SK-N-SH (cell line): Measurements from ENCODE around the gene SAPCD2. TPM values are rescaled to one million over a fixed set of nuclear protein-coding genes. Genes with fewer than 3 reads are reported as not detected.

Experiments used
- CTCF ChIA-PET: fragments of 300-600, 350-600 bp; formaldehyde crosslinking; extraction: SDS; loops from one replicate; lab custom pipeline; 2021; lab: Yijun Ruan, JAX
- POLR2A ChIA-PET: fragments of 350-600 bp; sonication (Branson Sonifier 250); formaldehyde crosslinking; extraction: SDS; loops from one replicate; lab custom pipeline; 2020; ENCODE audit warnings: antibody characterized with exemption, inconsistent platforms; lab: Yijun Ruan, JAX
- DNase-seq: peaks from one replicate; pipeline ENCODE4 v3.0.0; 2012
- H2AFZ ChIP-seq: fragments of 200-600 bp; sonication (generic); 2 replicates; pipeline ENCODE4 v1.8.1; 2016; ENCODE audit warnings: antibody characterized with exemption, mild to moderate bottlenecking, low read depth
- H3F3A ChIP-seq: fragments of 200-600 bp; sonication (generic); replicated peaks from 2 replicates; pipeline ENCODE3; 2016; ENCODE audit warnings: antibody characterized with exemption, mild to moderate bottlenecking; ENCODE audit not compliant: insufficient read depth
- H3K27ac ChIP-seq, 2 experiments: fragments of 200-500 bp in 1 of 2; fragments of 200-600 bp in 1 of 2; sonication (Bioruptor generic) in 1 of 2; sonication (generic), shearing (Covaris generic) in 1 of 2; 2 replicates each; pipeline versions ENCODE4 v1.5.1 to v1.6.1; 2014 to 2016; ENCODE audit warnings: low read depth in 2 of 2, inconsistent platforms in 1 of 2, low read length in 1 of 2, mild to moderate bottlenecking in 1 of 2, mixed read lengths in 1 of 2
- H3K27me3 ChIP-seq: fragments of 200-600 bp; sonication (generic), shearing (Covaris generic); 2 replicates; pipeline ENCODE4 v1.6.1; 2016; ENCODE audit warnings: mixed run types; ENCODE audit not compliant: insufficient read depth
- H3K36me3 ChIP-seq, 2 experiments: fragments of 200-500 bp in 1 of 2; fragments of 200-600 bp in 1 of 2; sonication (Bioruptor generic) in 1 of 2; sonication (generic) in 1 of 2; replicated peaks in 1 of 2; 2 replicates each; pipeline versions ENCODE3 to v1.5.1; 2014 to 2016; ENCODE audit warnings: low read length in 1 of 2, mild to moderate bottlenecking in 1 of 2; ENCODE audit not compliant: insufficient read depth in 2 of 2, control insufficient read depth in 1 of 2
- H3K4me1 ChIP-seq, 2 experiments: fragments of 200-500 bp in 1 of 2; fragments of 200-600 bp in 1 of 2; sonication (Bioruptor generic) in 1 of 2; sonication (generic), shearing (Covaris generic) in 1 of 2; 2 replicates each; pipeline versions ENCODE4 v1.5.1 to v1.6.1; 2014 to 2016; ENCODE audit warnings: low read depth in 1 of 2, low read length in 1 of 2, mixed run types in 1 of 2; ENCODE audit not compliant: insufficient read depth in 2 of 2, control insufficient read depth in 1 of 2
- H3K4me2 ChIP-seq: fragments of 200-600 bp; sonication (generic), shearing (Covaris generic); 2 replicates; pipeline ENCODE4 v1.6.1; 2017; ENCODE audit warnings: mixed run types
- H3K4me3 ChIP-seq, 2 experiments: fragments of 200-500 bp in 1 of 2; fragments of 200-600 bp in 1 of 2; sonication (Bioruptor generic) in 1 of 2; sonication (generic), shearing (Covaris generic) in 1 of 2; 2 replicates each; pipeline versions ENCODE4 v1.5.1 to v1.8.1; 2014 to 2016; ENCODE audit warnings: low read depth in 2 of 2, inconsistent platforms in 1 of 2, low read length in 1 of 2, mild to moderate bottlenecking in 1 of 2, mixed read lengths in 1 of 2, moderate library complexity in 1 of 2
- H3K79me2 ChIP-seq: fragments of 200-600 bp; sonication (generic); 2 replicates; pipeline ENCODE4 v1.8.1; 2017; ENCODE audit warnings: mild to moderate bottlenecking; ENCODE audit not compliant: insufficient read depth
- H3K9ac ChIP-seq: fragments of 200-600 bp; sonication (generic); 2 replicates; pipeline ENCODE4 v1.6.1; 2017; ENCODE audit warnings: mixed run types
- H3K9me2 ChIP-seq: fragments of 200-600 bp; sonication (generic); 2 replicates; pipeline ENCODE4 v1.6.1; 2017; ENCODE audit warnings: mixed run types
- H3K9me3 ChIP-seq: fragments of 200-600 bp; sonication (generic); 2 replicates; pipeline ENCODE4 v1.6.1; 2017; ENCODE audit warnings: mixed run types, mild to moderate bottlenecking, moderate library complexity
- H4K20me1 ChIP-seq: fragments of 200-600 bp; sonication (generic); 2 replicates; pipeline ENCODE4 v1.6.1; 2017; ENCODE audit warnings: mild to moderate bottlenecking, mixed run types; ENCODE audit not compliant: insufficient read depth
- CHD2 ChIP-seq: fragments of 150-350 bp; IDR thresholded peaks from 2 replicates; pipeline ENCODE4 v1.6.1; 2018; ENCODE audit warnings: low read length; ENCODE audit not compliant: partially characterized antibody
- EP300 ChIP-seq, 2 experiments: IDR thresholded peaks; 2 replicates each; pipeline versions ENCODE4 v1.4.0 to v1.6.1; 2012; ENCODE audit warnings: borderline replicate concordance in 1 of 2, low read depth in 1 of 2, low read length in 1 of 2
- EZH2phosphoT487 ChIP-seq: fragments of 200-600 bp; sonication (generic); IDR thresholded peaks from 2 replicates; pipeline ENCODE4 v1.6.1; 2017; ENCODE audit warnings: low read depth, mixed run types, mild to moderate bottlenecking, antibody characterized with exemption, moderate library complexity, borderline replicate concordance
- GABPA ChIP-seq: IDR thresholded peaks from 2 replicates; pipeline ENCODE4 v1.4.0; 2012; ENCODE audit warnings: low read depth, mild to moderate bottlenecking
- GATA2 ChIP-seq: sonication (generic); formaldehyde crosslinking; IDR thresholded peaks from 2 replicates; pipeline ENCODE4 v1.5.0; 2020; ENCODE audit warnings: mild to moderate bottlenecking, missing genetic modification reagents
- JUND ChIP-seq: IDR thresholded peaks from 2 replicates; pipeline ENCODE4 v1.4.0; 2012
- MAX ChIP-seq: IDR thresholded peaks from 2 replicates; pipeline ENCODE4 v1.4.0; 2012; ENCODE audit warnings: low read depth
- MEF2A ChIP-seq: IDR thresholded peaks from 2 replicates; pipeline ENCODE4 v1.4.0; 2012; ENCODE audit warnings: low read depth, borderline replicate concordance
- MXI1 ChIP-seq: IDR thresholded peaks from 2 replicates; pipeline ENCODE4 v1.6.1; 2012; ENCODE audit warnings: mild to moderate bottlenecking, low read depth, low read length, improper control_type of control experiment
- NFIC ChIP-seq: IDR thresholded peaks from 2 replicates; pipeline ENCODE4 v1.4.0; 2012; ENCODE audit warnings: borderline replicate concordance
- NRF1 ChIP-seq: IDR thresholded peaks from 2 replicates; pipeline ENCODE4 v1.6.1; 2012; ENCODE audit warnings: low read depth, mild to moderate bottlenecking, low read length
- RAD21 ChIP-seq: IDR thresholded peaks from 2 replicates; pipeline ENCODE4 v1.6.1; 2012; ENCODE audit warnings: mild to moderate bottlenecking, low read length
- RCOR1 ChIP-seq: fragments of 150-350 bp; IDR thresholded peaks from 2 replicates; pipeline ENCODE4 v1.6.1; 2017; ENCODE audit warnings: antibody characterized with exemption, low read length
- SIN3A ChIP-seq: IDR thresholded peaks from 2 replicates; pipeline ENCODE4 v1.6.1; 2012; ENCODE audit warnings: low read depth, mild to moderate bottlenecking, low read length, moderate library complexity, borderline replicate concordance
- SMC3 ChIP-seq: IDR thresholded peaks from 2 replicates; pipeline ENCODE4 v1.6.1; 2012; ENCODE audit warnings: low read depth, low read length, improper control_type of control experiment
- YY1 ChIP-seq: IDR thresholded peaks from 2 replicates; pipeline ENCODE4 v1.4.0; 2012; ENCODE audit warnings: low read depth, mild to moderate bottlenecking
- WGBS: methylation state at CpG from one replicate; pipeline ENCODE4 v1.1.6; 2017; ENCODE audit warnings: low lambda C conversion rate; 5-methylcytosine and 5-hydroxymethylcytosine counted together
- polyA plus RNA-seq, 3 experiments: library from polyadenylated mRNA; depleted of rRNA; stranded (reverse); fragments of >200 nt; gene quantifications; 2 replicates each; pipeline ENCODE4 v1.2.3, GENCODE V29; 2012
- TF ChIP-seq, protein P1 (sequence below): IDR thresholded peaks from 2 replicates; pipeline ENCODE4 v1.4.0; 2012; ENCODE audit warnings: low read depth, borderline replicate concordance
- TF ChIP-seq, protein P2 (sequence below): IDR thresholded peaks from 2 replicates; pipeline ENCODE4 v1.4.0; 2012; ENCODE audit warnings: low read depth, borderline replicate concordance
- TF ChIP-seq, protein P3 (sequence below): IDR thresholded peaks from 2 replicates; pipeline ENCODE4 v1.6.1; 2012; ENCODE audit warnings: mild to moderate bottlenecking, low read depth, low read length, moderate library complexity

SAPCD2 gene
- polyA plus RNA-seq, 1 of the 3 experiments (the other 2 are of a cell fraction) = 6.0 TPM

DNA sequence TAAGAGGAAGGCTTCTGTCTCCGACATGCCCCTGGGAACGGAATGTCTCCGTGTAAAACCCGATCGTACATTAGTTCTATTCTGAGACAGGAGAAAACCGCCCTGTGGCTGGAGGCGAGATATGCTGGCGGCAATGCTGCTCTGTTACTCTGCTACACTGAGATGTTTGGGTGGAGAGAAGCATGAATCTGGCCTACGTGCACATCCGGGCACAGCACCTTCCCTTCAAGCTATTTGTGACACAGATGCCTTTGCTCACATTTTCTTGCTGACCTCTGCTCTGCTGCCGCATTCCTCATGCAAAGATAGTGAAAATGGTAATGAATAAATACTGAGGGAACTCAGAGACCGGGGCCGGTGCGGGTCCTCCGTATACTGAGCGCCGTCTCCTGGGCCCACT, 46.4 kb upstream of the SAPCD2 start:
- Histone ChIP-seq H3K9me3 (no peaks in the 10 kb centered on the region), H4K20me1 (no peaks in the 10 kb centered on the region), H3K4me2 (no peak overlapping the region), H3F3A (no peaks in the 10 kb centered on the region), H3K9ac (no peak overlapping the region), H2AFZ (no peak overlapping the region), H3K27ac (no peak overlapping the region), H3K9me2 (no peaks in the 10 kb centered on the region), H3K4me1 (peaks cover 0 to 10% of the 10 kb centered on the region in 2 experiments; a peak in 1 of 4 replicates), H3K4me3 (no peak overlapping the region), H3K36me3 (peaks cover 0 to 12% of the 10 kb centered on the region in 2 experiments), H3K79me2 (no peaks in the 10 kb centered on the region), H3K27me3 (no peaks in the 10 kb centered on the region)
- DNase-seq = no peak
- TF ChIP-seq CHD2 = no peak
- no peak for TF ChIP-seq GABPA
- TF ChIP-seq, protein P1, sequence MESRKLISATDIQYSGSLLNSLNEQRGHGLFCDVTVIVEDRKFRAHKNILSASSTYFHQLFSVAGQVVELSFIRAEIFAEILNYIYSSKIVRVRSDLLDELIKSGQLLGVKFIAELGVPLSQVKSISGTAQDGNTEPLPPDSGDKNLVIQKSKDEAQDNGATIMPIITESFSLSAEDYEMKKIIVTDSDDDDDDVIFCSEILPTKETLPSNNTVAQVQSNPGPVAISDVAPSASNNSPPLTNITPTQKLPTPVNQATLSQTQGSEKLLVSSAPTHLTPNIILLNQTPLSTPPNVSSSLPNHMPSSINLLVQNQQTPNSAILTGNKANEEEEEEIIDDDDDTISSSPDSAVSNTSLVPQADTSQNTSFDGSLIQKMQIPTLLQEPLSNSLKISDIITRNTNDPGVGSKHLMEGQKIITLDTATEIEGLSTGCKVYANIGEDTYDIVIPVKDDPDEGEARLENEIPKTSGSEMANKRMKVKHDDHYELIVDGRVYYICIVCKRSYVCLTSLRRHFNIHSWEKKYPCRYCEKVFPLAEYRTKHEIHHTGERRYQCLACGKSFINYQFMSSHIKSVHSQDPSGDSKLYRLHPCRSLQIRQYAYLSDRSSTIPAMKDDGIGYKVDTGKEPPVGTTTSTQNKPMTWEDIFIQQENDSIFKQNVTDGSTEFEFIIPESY = no peak
- no peak for TF ChIP-seq SMC3
- TF ChIP-seq JUND = no peak
- no peak for TF ChIP-seq RCOR1
- no peak for TF ChIP-seq EP300 (IDR thresholded peaks at IDR 0.05; ENCODE audit: borderline replicate concordance in 1 of 2, low read depth in 1 of 2, low read length in 1 of 2)
- TF ChIP-seq, protein P2, sequence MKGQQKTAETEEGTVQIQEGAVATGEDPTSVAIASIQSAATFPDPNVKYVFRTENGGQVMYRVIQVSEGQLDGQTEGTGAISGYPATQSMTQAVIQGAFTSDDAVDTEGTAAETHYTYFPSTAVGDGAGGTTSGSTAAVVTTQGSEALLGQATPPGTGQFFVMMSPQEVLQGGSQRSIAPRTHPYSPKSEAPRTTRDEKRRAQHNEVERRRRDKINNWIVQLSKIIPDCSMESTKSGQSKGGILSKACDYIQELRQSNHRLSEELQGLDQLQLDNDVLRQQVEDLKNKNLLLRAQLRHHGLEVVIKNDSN = no peak
- no peak for TF ChIP-seq NFIC
- TF ChIP-seq YY1 = no peak
- no peak for TF ChIP-seq SIN3A
- TF ChIP-seq RAD21 = no peak
- TF ChIP-seq, protein P3, sequence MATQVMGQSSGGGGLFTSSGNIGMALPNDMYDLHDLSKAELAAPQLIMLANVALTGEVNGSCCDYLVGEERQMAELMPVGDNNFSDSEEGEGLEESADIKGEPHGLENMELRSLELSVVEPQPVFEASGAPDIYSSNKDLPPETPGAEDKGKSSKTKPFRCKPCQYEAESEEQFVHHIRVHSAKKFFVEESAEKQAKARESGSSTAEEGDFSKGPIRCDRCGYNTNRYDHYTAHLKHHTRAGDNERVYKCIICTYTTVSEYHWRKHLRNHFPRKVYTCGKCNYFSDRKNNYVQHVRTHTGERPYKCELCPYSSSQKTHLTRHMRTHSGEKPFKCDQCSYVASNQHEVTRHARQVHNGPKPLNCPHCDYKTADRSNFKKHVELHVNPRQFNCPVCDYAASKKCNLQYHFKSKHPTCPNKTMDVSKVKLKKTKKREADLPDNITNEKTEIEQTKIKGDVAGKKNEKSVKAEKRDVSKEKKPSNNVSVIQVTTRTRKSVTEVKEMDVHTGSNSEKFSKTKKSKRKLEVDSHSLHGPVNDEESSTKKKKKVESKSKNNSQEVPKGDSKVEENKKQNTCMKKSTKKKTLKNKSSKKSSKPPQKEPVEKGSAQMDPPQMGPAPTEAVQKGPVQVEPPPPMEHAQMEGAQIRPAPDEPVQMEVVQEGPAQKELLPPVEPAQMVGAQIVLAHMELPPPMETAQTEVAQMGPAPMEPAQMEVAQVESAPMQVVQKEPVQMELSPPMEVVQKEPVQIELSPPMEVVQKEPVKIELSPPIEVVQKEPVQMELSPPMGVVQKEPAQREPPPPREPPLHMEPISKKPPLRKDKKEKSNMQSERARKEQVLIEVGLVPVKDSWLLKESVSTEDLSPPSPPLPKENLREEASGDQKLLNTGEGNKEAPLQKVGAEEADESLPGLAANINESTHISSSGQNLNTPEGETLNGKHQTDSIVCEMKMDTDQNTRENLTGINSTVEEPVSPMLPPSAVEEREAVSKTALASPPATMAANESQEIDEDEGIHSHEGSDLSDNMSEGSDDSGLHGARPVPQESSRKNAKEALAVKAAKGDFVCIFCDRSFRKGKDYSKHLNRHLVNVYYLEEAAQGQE = no peak
- no peak for TF ChIP-seq NRF1
- no peak for TF ChIP-seq MEF2A
- no peak for TF ChIP-seq GATA2 (CRISPR knock-in tag)
- no peak for TF ChIP-seq MAX
- no peak for TF ChIP-seq EZH2phosphoT487
- TF ChIP-seq MXI1 = no peak
- ChIA-PET POLR2A (no interaction called here), CTCF (interaction anchor here (0.6 to 4.9 kb wide), 4 partner anchors 21 to 120 kb away, joined by 3 to 40 read pairs (median 22); partner anchors contain the start of gene RNF224)
- WGBS = 96% methylated on average over 17 of the region's 17 CpGs
